ENCODE results near the gene NFS1. TPM values are rescaled to one million over a fixed set of nuclear protein-coding genes. Genes with fewer than 3 reads are reported as not detected.

Gene NFS1
- total RNA-seq, 4 donors from 2014 or later, result 25.3 to 63.3 (median 32.7) TPM

DNA sequence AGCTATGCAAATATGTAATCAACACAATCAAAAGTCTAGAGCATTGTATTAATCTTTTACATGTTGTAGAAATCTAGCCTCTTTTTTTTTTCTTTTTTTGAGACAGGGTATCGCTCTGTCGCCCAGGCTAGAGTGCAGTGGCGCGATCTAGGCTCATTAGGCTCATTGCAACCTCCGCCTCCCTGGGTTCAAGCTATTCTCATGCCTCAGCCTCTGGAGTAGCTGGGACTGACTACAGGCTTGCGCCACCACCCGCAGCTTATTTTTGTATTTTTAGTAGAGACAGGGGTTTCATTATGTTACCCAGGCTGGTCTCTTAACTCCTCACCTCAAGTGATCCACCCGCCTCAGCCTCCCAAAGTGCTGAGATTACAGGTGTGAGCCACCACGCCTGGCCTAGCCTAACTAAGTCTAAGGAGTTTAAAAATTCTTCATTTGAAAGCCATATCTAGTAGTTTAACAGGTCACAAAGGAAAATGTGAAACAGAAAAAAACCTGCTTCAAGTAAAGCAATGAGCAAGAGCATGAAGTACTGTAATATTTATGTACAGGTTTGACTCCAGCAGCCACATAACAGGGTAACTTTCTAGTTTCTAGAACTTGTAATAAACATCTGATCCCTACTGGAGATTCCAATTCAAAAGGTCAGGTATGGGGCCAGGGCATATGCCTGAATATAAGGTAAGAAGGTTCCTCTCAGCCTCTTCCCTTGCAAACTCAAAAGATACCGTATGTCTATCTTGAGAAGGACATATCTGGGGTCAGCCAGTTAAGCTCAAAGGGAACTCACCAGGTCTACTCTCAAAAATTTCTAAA, 38.8 kb downstream of the NFS1 start:
- Histone ChIP-seq H3K4me1 (peaks cover 58 to 82% (median 80%) of the 10 kb centered on the region in 4 donors), H3K9me3 (no peaks in the 10 kb centered on the region), H3K27me3 (no peaks in the 10 kb centered on the region), H3K27ac (replicated peaks in 1 of 4) (no peak overlapping the region), H3K4me3 (no peak overlapping the region), H3K36me3 (no peaks in the 10 kb centered on the region)
- DNase-seq (ENCODE audit: extremely low spot score), result peak; percentile 66
- TF ChIP-seq POLR2A (IDR thresholded peaks at IDR 0.05; ENCODE audit: low read depth) (no peak), EP300 (IDR thresholded peaks at IDR 0.05) (no peak), POLR2AphosphoS5 (IDR thresholded peaks at IDR 0.05) (no peak)
- TF ChIP-seq, protein P1, sequence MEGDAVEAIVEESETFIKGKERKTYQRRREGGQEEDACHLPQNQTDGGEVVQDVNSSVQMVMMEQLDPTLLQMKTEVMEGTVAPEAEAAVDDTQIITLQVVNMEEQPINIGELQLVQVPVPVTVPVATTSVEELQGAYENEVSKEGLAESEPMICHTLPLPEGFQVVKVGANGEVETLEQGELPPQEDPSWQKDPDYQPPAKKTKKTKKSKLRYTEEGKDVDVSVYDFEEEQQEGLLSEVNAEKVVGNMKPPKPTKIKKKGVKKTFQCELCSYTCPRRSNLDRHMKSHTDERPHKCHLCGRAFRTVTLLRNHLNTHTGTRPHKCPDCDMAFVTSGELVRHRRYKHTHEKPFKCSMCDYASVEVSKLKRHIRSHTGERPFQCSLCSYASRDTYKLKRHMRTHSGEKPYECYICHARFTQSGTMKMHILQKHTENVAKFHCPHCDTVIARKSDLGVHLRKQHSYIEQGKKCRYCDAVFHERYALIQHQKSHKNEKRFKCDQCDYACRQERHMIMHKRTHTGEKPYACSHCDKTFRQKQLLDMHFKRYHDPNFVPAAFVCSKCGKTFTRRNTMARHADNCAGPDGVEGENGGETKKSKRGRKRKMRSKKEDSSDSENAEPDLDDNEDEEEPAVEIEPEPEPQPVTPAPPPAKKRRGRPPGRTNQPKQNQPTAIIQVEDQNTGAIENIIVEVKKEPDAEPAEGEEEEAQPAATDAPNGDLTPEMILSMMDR (IDR thresholded peaks at IDR 0.05), result no peak
- intact Hi-C loops (cut with DNase I), result loop anchor here (5.0 kb wide), 1 partner anchor 43 kb away; the partner anchor contains the start of gene SPAG4
- 93% methylated on average over 10 of the region's 10 CpGs for WGBS

DNA sequence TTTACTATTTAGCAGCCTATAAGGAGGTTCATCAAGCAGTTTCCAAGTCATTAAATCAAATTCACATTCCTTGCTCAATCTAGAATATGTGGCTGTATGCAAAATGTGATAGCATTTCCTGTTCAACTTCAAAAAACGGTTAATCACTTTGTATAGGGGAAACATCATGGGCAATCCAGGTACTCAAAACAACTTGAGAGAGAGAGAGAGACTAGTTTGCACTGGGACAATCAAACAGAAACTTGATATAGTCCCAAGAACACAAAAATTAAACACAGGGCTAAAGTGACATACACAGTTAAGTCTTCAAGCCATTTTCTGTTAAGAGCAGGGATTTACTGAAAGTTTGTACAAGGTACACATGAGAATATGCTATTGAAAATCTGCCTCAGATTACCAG, 41.9 kb downstream of the NFS1 start:
- intact Hi-C loops (cut with DNase I), result no loop called here

DNA sequence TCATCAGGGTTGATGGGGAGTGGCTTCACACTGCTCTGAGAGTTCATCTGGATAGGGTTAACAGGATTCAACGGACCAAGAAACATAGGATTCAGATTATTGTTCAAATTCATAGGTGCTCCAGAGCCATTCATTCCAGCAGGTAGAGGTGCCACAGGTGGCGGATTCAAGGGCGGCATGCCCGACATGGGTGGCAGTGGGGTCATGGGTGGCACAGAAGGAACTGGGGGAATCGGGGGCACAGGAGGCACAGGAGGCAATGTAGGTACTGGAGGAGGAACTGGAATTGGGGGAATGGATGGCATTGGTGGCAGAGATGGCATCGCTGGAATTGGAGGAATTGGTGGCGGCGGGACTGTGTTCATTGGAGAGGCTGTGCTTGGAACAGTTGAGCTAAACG, 44.7 kb downstream of the NFS1 start:
- peaks cover 4 to 31% (median 29%) of the 10 kb centered on the region in 4 donors for H3K36me3 ChIP-seq
- WGBS, result 86% methylated on average over 9 of the region's 9 CpGs
- H3K4me3 ChIP-seq, result no peak overlapping the region
- peaks cover 36 to 73% (median 70%) of the 10 kb centered on the region in 4 donors for H3K4me1 ChIP-seq
- no peak overlapping the region for H3K27ac ChIP-seq (replicated peaks in 1 of 4)
- intact Hi-C loops (cut with DNase I), result no loop called here
- H3K27me3 ChIP-seq, result no peaks in the 10 kb centered on the region
- DNase-seq (ENCODE audit: extremely low spot score), result no peak
- TF ChIP-seq EP300 (IDR thresholded peaks at IDR 0.05) (no peak), POLR2AphosphoS5 (IDR thresholded peaks at IDR 0.05) (no peak), POLR2A (IDR thresholded peaks at IDR 0.05; ENCODE audit: low read depth) (no peak)
- TF ChIP-seq, protein P1 (IDR thresholded peaks at IDR 0.05), result no peak
- H3K9me3 ChIP-seq, result no peaks in the 10 kb centered on the region

More for the DNA sequence above, 41.9 kb downstream of the NFS1 start:
- Histone ChIP-seq H3K9me3 (no peaks in the 10 kb centered on the region), H3K27ac (replicated peaks in 1 of 4) (no peak overlapping the region), H3K27me3 (no peaks in the 10 kb centered on the region), H3K4me3 (no peak overlapping the region), H3K36me3 (peaks cover 4 to 30% (median 29%) of the 10 kb centered on the region in 4 donors), H3K4me1 (peaks cover 52 to 77% (median 71%) of the 10 kb centered on the region in 4 donors)
- WGBS, result 28% methylated on average over 1 of the region's 1 CpG
- no peak for TF ChIP-seq POLR2AphosphoS5 (IDR thresholded peaks at IDR 0.05)
- TF ChIP-seq POLR2A (IDR thresholded peaks at IDR 0.05; ENCODE audit: low read depth), result no peak
- TF ChIP-seq, protein P1 (IDR thresholded peaks at IDR 0.05), result no peak
- no peak for TF ChIP-seq EP300 (IDR thresholded peaks at IDR 0.05)
- no peak for DNase-seq (ENCODE audit: extremely low spot score)

DNA sequence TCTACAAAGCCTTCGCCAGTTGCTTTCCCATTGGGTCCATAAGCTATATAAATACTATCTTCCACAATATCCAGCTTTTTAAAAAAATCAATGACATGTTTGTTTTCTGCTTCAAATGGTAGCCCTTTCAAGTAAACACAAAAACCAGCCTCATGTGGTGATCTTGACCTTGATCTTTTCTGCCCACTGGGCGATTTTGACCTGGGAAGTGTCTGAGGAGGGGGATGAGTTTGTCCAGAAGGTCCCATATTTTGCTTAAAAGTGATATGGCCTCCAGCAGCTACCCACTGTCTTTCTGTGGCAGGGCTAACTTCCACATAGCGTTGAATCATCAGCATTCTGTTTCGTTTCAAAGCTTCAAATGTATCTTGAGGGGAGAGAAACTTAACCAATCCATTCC, 45.3 kb downstream of the NFS1 start:
- WGBS, result 89% methylated on average over 4 of the region's 4 CpGs
- H3K4me1 ChIP-seq, result peaks cover 33 to 73% (median 70%) of the 10 kb centered on the region in 4 donors
- H3K27ac ChIP-seq (replicated peaks in 1 of 4), result no peak overlapping the region
- no peaks in the 10 kb centered on the region for H3K27me3 ChIP-seq
- no peak for TF ChIP-seq EP300 (IDR thresholded peaks at IDR 0.05)
- TF ChIP-seq POLR2AphosphoS5 (IDR thresholded peaks at IDR 0.05), result no peak
- TF ChIP-seq, protein P1 (IDR thresholded peaks at IDR 0.05), result no peak
- TF ChIP-seq POLR2A (IDR thresholded peaks at IDR 0.05; ENCODE audit: low read depth), result no peak
- H3K9me3 ChIP-seq, result no peaks in the 10 kb centered on the region
- no peak overlapping the region for H3K4me3 ChIP-seq
- no peak for DNase-seq (ENCODE audit: extremely low spot score)
- peaks cover 4 to 31% (median 29%) of the 10 kb centered on the region in 4 donors for H3K36me3 ChIP-seq
- intact Hi-C loops (cut with DNase I), result no loop called here

Measured in esophagus muscularis mucosa (tissue), 4 donors.